ENCODE measurements around the gene HBM.
"Not testable (repeated sequence)": the region's sequence is repeated elsewhere in the genome, so short reads cannot be mapped to it uniquely, and the experiment has no call there.

DNA sequence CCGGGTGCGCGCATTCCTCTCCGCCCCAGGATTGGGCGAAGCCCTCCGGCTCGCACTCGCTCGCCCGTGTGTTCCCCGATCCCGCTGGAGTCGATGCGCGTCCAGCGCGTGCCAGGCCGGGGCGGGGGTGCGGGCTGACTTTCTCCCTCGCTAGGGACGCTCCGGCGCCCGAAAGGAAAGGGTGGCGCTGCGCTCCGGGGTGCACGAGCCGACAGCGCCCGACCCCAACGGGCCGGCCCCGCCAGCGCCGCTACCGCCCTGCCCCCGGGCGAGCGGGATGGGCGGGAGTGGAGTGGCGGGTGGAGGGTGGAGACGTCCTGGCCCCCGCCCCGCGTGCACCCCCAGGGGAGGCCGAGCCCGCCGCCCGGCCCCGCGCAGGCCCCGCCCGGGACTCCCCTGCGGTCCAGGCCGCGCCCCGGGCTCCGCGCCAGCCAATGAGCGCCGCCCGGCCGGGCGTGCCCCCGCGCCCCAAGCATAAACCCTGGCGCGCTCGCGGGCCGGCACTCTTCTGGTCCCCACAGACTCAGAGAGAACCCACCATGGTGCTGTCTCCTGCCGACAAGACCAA lies 6.7 kb downstream of the HBM start, which contains the start of gene HBA2:
- TF ChIP-seq, protein P1, sequence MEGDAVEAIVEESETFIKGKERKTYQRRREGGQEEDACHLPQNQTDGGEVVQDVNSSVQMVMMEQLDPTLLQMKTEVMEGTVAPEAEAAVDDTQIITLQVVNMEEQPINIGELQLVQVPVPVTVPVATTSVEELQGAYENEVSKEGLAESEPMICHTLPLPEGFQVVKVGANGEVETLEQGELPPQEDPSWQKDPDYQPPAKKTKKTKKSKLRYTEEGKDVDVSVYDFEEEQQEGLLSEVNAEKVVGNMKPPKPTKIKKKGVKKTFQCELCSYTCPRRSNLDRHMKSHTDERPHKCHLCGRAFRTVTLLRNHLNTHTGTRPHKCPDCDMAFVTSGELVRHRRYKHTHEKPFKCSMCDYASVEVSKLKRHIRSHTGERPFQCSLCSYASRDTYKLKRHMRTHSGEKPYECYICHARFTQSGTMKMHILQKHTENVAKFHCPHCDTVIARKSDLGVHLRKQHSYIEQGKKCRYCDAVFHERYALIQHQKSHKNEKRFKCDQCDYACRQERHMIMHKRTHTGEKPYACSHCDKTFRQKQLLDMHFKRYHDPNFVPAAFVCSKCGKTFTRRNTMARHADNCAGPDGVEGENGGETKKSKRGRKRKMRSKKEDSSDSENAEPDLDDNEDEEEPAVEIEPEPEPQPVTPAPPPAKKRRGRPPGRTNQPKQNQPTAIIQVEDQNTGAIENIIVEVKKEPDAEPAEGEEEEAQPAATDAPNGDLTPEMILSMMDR (IDR thresholded peaks at IDR 0.05), result not testable (repeated sequence)
- TF ChIP-seq POLR2A (IDR thresholded peaks at IDR 0.05); POLR2AphosphoS5 (IDR thresholded peaks at IDR 0.05; ENCODE audit: insufficient read depth in 1 of 2, low read depth in 1 of 2): not testable (repeated sequence)

Data from vagina (tissue), 2 donors.